Neural crest cell (in vitro differentiated cells): ENCODE results near the gene TSPAN11. TPM values are rescaled to one million over a fixed set of nuclear protein-coding genes. Genes with fewer than 3 reads are reported as not detected.
A peak's percentile ranks its signal among the peaks of the same experiment; 100 is the strongest.

ENCODE experiments used
- DNase-seq: peaks from one replicate; pipeline ENCODE4 v3.0.0; 2021; ENCODE audit warnings: low read depth, mixed read lengths, low spot score
- H3K27ac Mint-ChIP-seq: one replicate; pipeline ENCODE4 v1.8.0; 2021; ENCODE audit warnings: mild to moderate bottlenecking, mixed read lengths; ENCODE audit not compliant: unreplicated experiment
- H3K27me3 Mint-ChIP-seq: 2 replicates; pipeline ENCODE4 v1.8.0; 2021; ENCODE audit warnings: low read depth, mild to moderate bottlenecking, mixed read lengths
- H3K36me3 Mint-ChIP-seq: 2 replicates; pipeline ENCODE4 v1.8.0; 2021; ENCODE audit warnings: low read depth, mild to moderate bottlenecking, mixed read lengths
- H3K4me1 Mint-ChIP-seq: 2 replicates; pipeline ENCODE4 v1.8.0; 2021; ENCODE audit warnings: mixed read lengths
- H3K4me3 Mint-ChIP-seq: one replicate; pipeline ENCODE4 v1.8.0; 2021; ENCODE audit warnings: mild to moderate bottlenecking, mixed read lengths
- H3K9me3 Mint-ChIP-seq: 2 replicates; pipeline ENCODE4 v1.8.0; 2021; ENCODE audit warnings: mixed read lengths
- CTCF ChIP-seq: fragments of 200-600 bp; sonication (generic); conservative IDR thresholded peaks from 2 replicates; pipeline ENCODE4 v1.5.0; 2021; ENCODE audit warnings: antibody characterized with exemption, mild to moderate bottlenecking
- total RNA-seq: library from RNA; stranded (reverse); gene quantifications from 2 replicates; pipeline ENCODE4 v1.2.1, GENCODE V29; 2021

The TSPAN11 gene
- total RNA-seq, 1 donor from 2014 or later, result 21.4 TPM

GRCh38 chr12:30913323-30913722 is 13.2 kb upstream of the TSPAN11 start:
- Mint-ChIP-seq H3K4me1 (peaks cover 15% of the 10 kb centered on the region), H3K4me3 (no peak overlapping the region), H3K27me3 (no peaks in the 10 kb centered on the region), H3K36me3 (no peaks in the 10 kb centered on the region), H3K27ac (no peak overlapping the region), H3K9me3 (no peaks in the 10 kb centered on the region)
- no peak for TF ChIP-seq CTCF
- DNase-seq, result no peak

GRCh38 chr12:30914986-30915591 is 11.5 kb upstream of the TSPAN11 start:
- H3K36me3 Mint-ChIP-seq, result no peaks in the 10 kb centered on the region
- H3K4me3 Mint-ChIP-seq, result no peak overlapping the region
- H3K4me1 Mint-ChIP-seq, result peaks cover 6% of the 10 kb centered on the region
- no peak overlapping the region for H3K27ac Mint-ChIP-seq
- no peak for TF ChIP-seq CTCF
- DNase-seq, result no peak
- H3K9me3 Mint-ChIP-seq, result no peaks in the 10 kb centered on the region
- H3K27me3 Mint-ChIP-seq, result no peaks in the 10 kb centered on the region

GRCh38 chr12:30923057-30923456 is 3.5 kb upstream of the TSPAN11 start:
- H3K27ac Mint-ChIP-seq, result no peak overlapping the region
- no peaks in the 10 kb centered on the region for H3K9me3 Mint-ChIP-seq
- H3K36me3 Mint-ChIP-seq, result no peaks in the 10 kb centered on the region
- no peaks in the 10 kb centered on the region for H3K27me3 Mint-ChIP-seq
- no peak for DNase-seq
- TF ChIP-seq CTCF, result no peak
- peaks cover 21% of the 10 kb centered on the region for H3K4me1 Mint-ChIP-seq
- no peak overlapping the region for H3K4me3 Mint-ChIP-seq

- H3K4me1 Mint-ChIP-seq, result peaks cover 35% of the 10 kb centered on the region
- no peak for DNase-seq
Measured at GRCh38 chr12:30925607-30926242, 823 bp upstream of the TSPAN11 start.

GRCh38 chr12:30927222-30927611 is 669 bp downstream of the TSPAN11 start:
- TF ChIP-seq CTCF, result no peak
- Mint-ChIP-seq H3K9me3 (no peaks in the 10 kb centered on the region), H3K27ac (peak overlapping the region; percentile 35), H3K36me3 (no peaks in the 10 kb centered on the region), H3K4me3 (peak overlapping the region; percentile 79), H3K4me1 (peaks cover 35% of the 10 kb centered on the region), H3K27me3 (no peaks in the 10 kb centered on the region)
- DNase-seq, result no peak

More at GRCh38 chr12:30925607-30926242, 823 bp upstream of the TSPAN11 start:
- Mint-ChIP-seq H3K27ac (peak overlapping the region; percentile 79), H3K4me3 (peak overlapping the region; percentile 75), H3K9me3 (no peaks in the 10 kb centered on the region), H3K36me3 (no peaks in the 10 kb centered on the region), H3K27me3 (no peaks in the 10 kb centered on the region)
- no peak for TF ChIP-seq CTCF
